ENCODE results near the gene NINJ1.

DNA sequence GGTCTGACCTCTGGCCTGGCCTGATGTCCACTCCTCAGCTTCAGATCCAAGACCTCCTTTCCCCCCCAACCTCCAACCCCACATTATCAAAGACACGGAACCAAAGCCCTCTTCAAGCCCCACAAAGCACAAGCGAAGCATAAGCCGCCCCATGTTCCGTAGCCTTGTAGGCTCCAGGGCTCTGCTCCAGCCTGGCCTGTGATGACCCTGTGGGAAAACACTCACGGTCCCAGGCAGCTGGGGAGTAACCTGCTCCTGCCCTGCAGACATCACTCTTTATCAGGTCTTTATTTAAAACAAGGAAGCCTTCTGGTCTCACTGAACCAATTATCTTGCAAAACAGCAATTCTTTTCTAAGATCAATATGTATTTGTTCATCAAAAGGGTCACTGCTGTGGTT, 34.5 kb upstream of the NINJ1 start:
- TF ChIP-seq POLR2A (IDR thresholded peaks at IDR 0.05; ENCODE audit: low read depth, low read length): no peak
- TF ChIP-seq POLR2AphosphoS5 (IDR thresholded peaks at IDR 0.05; ENCODE audit: low read depth, low read length): no peak
- TF ChIP-seq TAF1 (IDR thresholded peaks at IDR 0.05; ENCODE audit: borderline replicate concordance, low read depth, low read length): no peak

All from GM12892 (cell line).